Measurements from ENCODE around the gene GRIP2.

DNA sequence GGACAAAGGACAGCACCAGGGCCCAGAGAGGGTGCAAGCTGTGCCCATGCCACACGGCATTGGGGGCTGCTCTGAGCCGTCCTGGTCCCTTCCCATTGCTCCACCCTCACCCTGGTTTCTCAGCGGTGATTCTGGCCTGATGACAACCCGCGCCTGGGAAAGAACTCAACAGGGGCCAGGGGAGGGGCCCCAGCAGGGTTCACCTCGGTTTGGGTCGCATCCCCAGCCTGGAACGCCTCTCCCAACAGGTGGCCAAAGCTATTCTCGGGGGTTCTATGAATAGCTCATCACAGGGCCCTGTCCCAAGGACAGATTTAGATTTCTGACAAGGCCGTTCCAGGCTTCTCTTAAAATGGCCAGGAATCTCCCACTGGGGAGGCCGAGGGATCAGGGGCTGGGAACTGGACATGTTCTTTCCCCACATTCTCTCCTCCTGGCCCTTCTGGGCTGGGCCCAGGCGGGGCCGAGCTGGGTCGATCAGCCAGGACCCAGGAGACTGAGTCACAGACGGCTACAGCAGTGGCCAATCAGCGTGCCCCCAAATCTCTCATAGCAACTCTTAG lies 17.9 kb downstream of the GRIP2 start:
- TF ChIP-seq, protein P1, sequence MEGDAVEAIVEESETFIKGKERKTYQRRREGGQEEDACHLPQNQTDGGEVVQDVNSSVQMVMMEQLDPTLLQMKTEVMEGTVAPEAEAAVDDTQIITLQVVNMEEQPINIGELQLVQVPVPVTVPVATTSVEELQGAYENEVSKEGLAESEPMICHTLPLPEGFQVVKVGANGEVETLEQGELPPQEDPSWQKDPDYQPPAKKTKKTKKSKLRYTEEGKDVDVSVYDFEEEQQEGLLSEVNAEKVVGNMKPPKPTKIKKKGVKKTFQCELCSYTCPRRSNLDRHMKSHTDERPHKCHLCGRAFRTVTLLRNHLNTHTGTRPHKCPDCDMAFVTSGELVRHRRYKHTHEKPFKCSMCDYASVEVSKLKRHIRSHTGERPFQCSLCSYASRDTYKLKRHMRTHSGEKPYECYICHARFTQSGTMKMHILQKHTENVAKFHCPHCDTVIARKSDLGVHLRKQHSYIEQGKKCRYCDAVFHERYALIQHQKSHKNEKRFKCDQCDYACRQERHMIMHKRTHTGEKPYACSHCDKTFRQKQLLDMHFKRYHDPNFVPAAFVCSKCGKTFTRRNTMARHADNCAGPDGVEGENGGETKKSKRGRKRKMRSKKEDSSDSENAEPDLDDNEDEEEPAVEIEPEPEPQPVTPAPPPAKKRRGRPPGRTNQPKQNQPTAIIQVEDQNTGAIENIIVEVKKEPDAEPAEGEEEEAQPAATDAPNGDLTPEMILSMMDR (IDR thresholded peaks at IDR 0.05; ENCODE audit: insufficient read depth, low read length, poor library complexity, severe bottlenecking): no peak
- no peak for TF ChIP-seq EZH2phosphoT487 (conservative IDR thresholded peaks at IDR 0.05; ENCODE audit: low read length)

Data from SU-DHL-6 (cell line).